ENCODE data around the gene S100P.

DNA sequence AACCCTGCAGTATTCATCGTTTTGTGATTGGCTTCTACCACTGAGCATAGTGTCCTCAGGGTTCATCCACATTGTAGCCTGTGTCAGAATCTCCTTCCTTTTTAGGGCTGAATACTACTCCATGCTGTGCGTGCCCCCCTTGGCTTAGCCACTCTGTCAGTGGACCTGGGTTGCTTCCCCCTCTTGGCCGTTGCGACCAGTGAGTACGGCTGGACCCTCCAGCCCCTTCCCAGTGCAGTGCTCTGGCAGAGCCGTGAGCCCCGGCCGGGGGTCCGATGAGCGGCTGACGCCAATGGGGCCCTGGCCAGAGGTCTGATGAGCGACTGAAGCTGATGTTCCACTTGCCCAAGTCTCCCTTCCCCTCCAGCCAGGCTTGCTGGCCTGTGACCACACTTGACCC, 29.2 kb downstream of the S100P start:
- TF ChIP-seq, protein P1, sequence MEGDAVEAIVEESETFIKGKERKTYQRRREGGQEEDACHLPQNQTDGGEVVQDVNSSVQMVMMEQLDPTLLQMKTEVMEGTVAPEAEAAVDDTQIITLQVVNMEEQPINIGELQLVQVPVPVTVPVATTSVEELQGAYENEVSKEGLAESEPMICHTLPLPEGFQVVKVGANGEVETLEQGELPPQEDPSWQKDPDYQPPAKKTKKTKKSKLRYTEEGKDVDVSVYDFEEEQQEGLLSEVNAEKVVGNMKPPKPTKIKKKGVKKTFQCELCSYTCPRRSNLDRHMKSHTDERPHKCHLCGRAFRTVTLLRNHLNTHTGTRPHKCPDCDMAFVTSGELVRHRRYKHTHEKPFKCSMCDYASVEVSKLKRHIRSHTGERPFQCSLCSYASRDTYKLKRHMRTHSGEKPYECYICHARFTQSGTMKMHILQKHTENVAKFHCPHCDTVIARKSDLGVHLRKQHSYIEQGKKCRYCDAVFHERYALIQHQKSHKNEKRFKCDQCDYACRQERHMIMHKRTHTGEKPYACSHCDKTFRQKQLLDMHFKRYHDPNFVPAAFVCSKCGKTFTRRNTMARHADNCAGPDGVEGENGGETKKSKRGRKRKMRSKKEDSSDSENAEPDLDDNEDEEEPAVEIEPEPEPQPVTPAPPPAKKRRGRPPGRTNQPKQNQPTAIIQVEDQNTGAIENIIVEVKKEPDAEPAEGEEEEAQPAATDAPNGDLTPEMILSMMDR (conservative IDR thresholded peaks at IDR 0.05 in 1 of 2, IDR thresholded peaks at IDR 0.05 in 1 of 2; ENCODE audit: extremely low read depth in 1 of 2, insufficient read depth in 1 of 2, low read depth in 1 of 2, low read length in 2 of 2) = no peak
- TF ChIP-seq EZH2 (IDR thresholded peaks at IDR 0.05; ENCODE audit: borderline replicate concordance, low read length) = no peak

Measured in mammary epithelial cell (primary cell).